ENCODE measurements around the gene WRAP73.

- TF ChIP-seq CTCF (IDR thresholded peaks at IDR 0.05), result no peak
- no peak for TF ChIP-seq POLR2A (IDR thresholded peaks at IDR 0.05)
- no peak for TF ChIP-seq EP300 (IDR thresholded peaks at IDR 0.05)
- no peak for TF ChIP-seq POLR2AphosphoS5 (IDR thresholded peaks at IDR 0.05)
Observed at GRCh38 chr1:3593334-3593733, 56.6 kb downstream of the WRAP73 start.

Measured in stomach (tissue), 4 donors.